DOHH2 (cell line): Measurements from ENCODE around the gene SPTBN1.

Experiments
- H3F3A ChIP-seq: fragments of 200-600 bp; sonication (generic), shearing (Covaris generic); 2 replicates; pipeline ENCODE4 v1.6.0; 2016; ENCODE audit warnings: antibody characterized with exemption, mild to moderate bottlenecking; ENCODE audit not compliant: control insufficient read depth, insufficient read depth
- H3K27ac ChIP-seq: fragments of 200-600 bp; sonication (generic); 2 replicates; pipeline ENCODE4 v1.5.1; 2014; ENCODE audit warnings: low read depth, mild to moderate bottlenecking, low read length, moderate library complexity
- H3K27me3 ChIP-seq: fragments of 200-600 bp; sonication (generic); 2 replicates; pipeline ENCODE4 v1.6.1; 2014; ENCODE audit warnings: mild to moderate bottlenecking, low read length, mixed read lengths; ENCODE audit not compliant: control insufficient read depth
- H3K36me3 ChIP-seq: fragments of 200-600 bp; sonication (generic); 2 replicates; pipeline ENCODE4 v1.6.1; 2014; ENCODE audit warnings: mild to moderate bottlenecking, low read length, moderate library complexity, mixed read lengths; ENCODE audit not compliant: control insufficient read depth
- H3K4me1 ChIP-seq: fragments of 200-600 bp; sonication (generic); 2 replicates; pipeline ENCODE4 v1.6.1; 2014; ENCODE audit warnings: mild to moderate bottlenecking, low read length, mixed read lengths; ENCODE audit not compliant: control insufficient read depth
- H3K4me2 ChIP-seq: fragments of 200-600 bp; sonication (generic); 2 replicates; pipeline ENCODE4 v1.6.0; 2014; ENCODE audit warnings: mild to moderate bottlenecking, low read length, moderate library complexity
- H3K4me3 ChIP-seq: fragments of 200-600 bp; sonication (generic); 2 replicates; pipeline ENCODE4 v1.5.1; 2014; ENCODE audit warnings: mild to moderate bottlenecking, low read length, mixed read lengths
- H3K79me2 ChIP-seq: fragments of 200-600 bp; sonication (generic); 2 replicates; pipeline ENCODE4 v1.6.1; 2014; ENCODE audit warnings: mild to moderate bottlenecking, low read length, mixed read lengths; ENCODE audit not compliant: control insufficient read depth
- H3K9me2 ChIP-seq: fragments of 200-600 bp; sonication (generic); replicated peaks from 2 replicates; pipeline ENCODE4 v1.6.1; 2014; ENCODE audit warnings: mild to moderate bottlenecking, low read length, mixed read lengths; ENCODE audit not compliant: control insufficient read depth
- H3K9me3 ChIP-seq: fragments of 200-600 bp; sonication (generic); 2 replicates; pipeline ENCODE4 v1.6.1; 2014; ENCODE audit warnings: antibody characterized with exemption, low read length, mixed read lengths; ENCODE audit not compliant: control insufficient read depth, insufficient read depth
- H4K20me1 ChIP-seq: fragments of 200-600 bp; sonication (generic); 2 replicates; pipeline ENCODE4 v1.6.0; 2014; ENCODE audit warnings: low read depth, mild to moderate bottlenecking, antibody characterized with exemption, low read length, moderate library complexity; ENCODE audit not compliant: control insufficient read depth, insufficient read depth
- CTCF ChIP-seq: fragments of 200-600 bp; sonication (generic); IDR thresholded peaks from one replicate; pipeline ENCODE4 v1.5.1; 2014; ENCODE audit warnings: antibody characterized with exemption, mild to moderate bottlenecking, low read depth, low read length; ENCODE audit not compliant: poor library complexity, severe bottlenecking
- EZH2phosphoT487 ChIP-seq: fragments of 200-600 bp; sonication (generic); IDR thresholded peaks from 2 replicates; pipeline ENCODE4 v1.6.1; 2017; ENCODE audit warnings: borderline replicate concordance, mild to moderate bottlenecking, antibody characterized with exemption, low read length, moderate library complexity, mixed read lengths

Gene SPTBN1

GRCh38 chr2:54429054-54429453, 27.1 kb upstream of the SPTBN1 start:
- Histone ChIP-seq H3K36me3 (no peaks in the 10 kb centered on the region), H3K4me1 (peaks cover 15% of the 10 kb centered on the region), H3K9me2 (no peaks in the 10 kb centered on the region), H3F3A (no peaks in the 10 kb centered on the region), H3K9me3 (no peaks in the 10 kb centered on the region), H3K27ac (no peak overlapping the region), H3K27me3 (no peaks in the 10 kb centered on the region), H3K79me2 (no peaks in the 10 kb centered on the region), H3K4me3 (no peak overlapping the region), H3K4me2 (no peak overlapping the region), H4K20me1 (no peaks in the 10 kb centered on the region)
- TF ChIP-seq CTCF (no peak), EZH2phosphoT487 (no peak)

GRCh38 chr2:54429811-54430551, 26.1 kb upstream of the SPTBN1 start:
- peak overlapping the region; percentile 39 for H3K4me2 ChIP-seq

GRCh38 chr2:54430649-54431048, 25.5 kb upstream of the SPTBN1 start:
- no peaks in the 10 kb centered on the region for H3K27me3 ChIP-seq
- H3F3A ChIP-seq: no peaks in the 10 kb centered on the region
- no peak overlapping the region for H3K27ac ChIP-seq
- no peaks in the 10 kb centered on the region for H3K79me2 ChIP-seq
- TF ChIP-seq CTCF (no peak), EZH2phosphoT487 (no peak)
- no peaks in the 10 kb centered on the region for H3K36me3 ChIP-seq
- H3K4me1 ChIP-seq: peaks cover 15% of the 10 kb centered on the region
- H3K4me2 ChIP-seq: peak overlapping the region; percentile 39
- H3K4me3 ChIP-seq: no peak overlapping the region; the same call in 1 of the 2 replicates
- H4K20me1 ChIP-seq: no peaks in the 10 kb centered on the region
- no peaks in the 10 kb centered on the region for H3K9me3 ChIP-seq
- no peaks in the 10 kb centered on the region for H3K9me2 ChIP-seq

More at GRCh38 chr2:54429811-54430551, 26.1 kb upstream of the SPTBN1 start:
- Histone ChIP-seq H3K79me2 (no peaks in the 10 kb centered on the region), H3K36me3 (no peaks in the 10 kb centered on the region), H3K27ac (no peak overlapping the region), H3K4me3 (no peak overlapping the region; the same call in 1 of the 2 replicates), H3F3A (no peaks in the 10 kb centered on the region), H3K4me1 (peaks cover 15% of the 10 kb centered on the region), H3K9me3 (no peaks in the 10 kb centered on the region), H3K27me3 (no peaks in the 10 kb centered on the region), H3K9me2 (no peaks in the 10 kb centered on the region), H4K20me1 (no peaks in the 10 kb centered on the region)
- no peak for TF ChIP-seq CTCF
- no peak for TF ChIP-seq EZH2phosphoT487
